ENCODE measurements around the gene BTNL8.

GRCh38 chr5:180910182-180910581 lies 11.2 kb downstream of the BTNL8 start:
- TF ChIP-seq EZH2 (IDR thresholded peaks at IDR 0.05; ENCODE audit: insufficient read depth, poor library complexity, severe bottlenecking) = no peak
- no peak for TF ChIP-seq EZH2phosphoT487 (IDR thresholded peaks at IDR 0.05; ENCODE audit: insufficient read depth, low read depth)
